Middle frontal gyrus (tissue), 1 donor: ENCODE data around the gene HPS5.

Source experiments
- DNase-seq: peaks from one replicate; pipeline ENCODE4 v3.0.0-alpha.2; 2015; ENCODE audit warnings: low spot score; ENCODE audit errors: extremely low spot score

HPS5 gene

GRCh38 chr11:18319914-18320313 is 2.0 kb downstream of the HPS5 start:
- no peak for DNase-seq

GRCh38 chr11:18317551-18317950 is 4.4 kb downstream of the HPS5 start:
- no peak for DNase-seq

DNA sequence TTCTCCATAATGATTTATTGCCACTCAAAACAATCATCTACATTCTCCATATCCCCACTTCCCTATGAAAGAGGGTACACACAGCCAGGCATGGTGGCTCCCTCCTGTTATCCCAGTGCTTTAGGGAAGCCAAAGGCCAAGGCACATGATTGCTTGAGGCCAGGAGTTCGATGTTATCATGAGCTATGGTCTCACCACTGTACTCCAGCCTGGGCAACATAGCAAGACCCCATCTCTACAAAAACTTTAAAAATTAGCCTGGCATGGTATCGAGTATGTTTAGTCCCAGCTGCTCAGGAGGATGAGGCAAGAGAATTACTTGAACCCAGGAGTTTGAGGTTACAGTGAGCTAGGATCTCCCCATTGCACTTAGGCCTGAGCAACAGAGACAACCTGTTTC is 6.0 kb downstream of the HPS5 start:
- no peak for DNase-seq

- no peak for DNase-seq
Measured at GRCh38 chr11:18314784-18315523, 7.0 kb downstream of the HPS5 start.

DNA sequence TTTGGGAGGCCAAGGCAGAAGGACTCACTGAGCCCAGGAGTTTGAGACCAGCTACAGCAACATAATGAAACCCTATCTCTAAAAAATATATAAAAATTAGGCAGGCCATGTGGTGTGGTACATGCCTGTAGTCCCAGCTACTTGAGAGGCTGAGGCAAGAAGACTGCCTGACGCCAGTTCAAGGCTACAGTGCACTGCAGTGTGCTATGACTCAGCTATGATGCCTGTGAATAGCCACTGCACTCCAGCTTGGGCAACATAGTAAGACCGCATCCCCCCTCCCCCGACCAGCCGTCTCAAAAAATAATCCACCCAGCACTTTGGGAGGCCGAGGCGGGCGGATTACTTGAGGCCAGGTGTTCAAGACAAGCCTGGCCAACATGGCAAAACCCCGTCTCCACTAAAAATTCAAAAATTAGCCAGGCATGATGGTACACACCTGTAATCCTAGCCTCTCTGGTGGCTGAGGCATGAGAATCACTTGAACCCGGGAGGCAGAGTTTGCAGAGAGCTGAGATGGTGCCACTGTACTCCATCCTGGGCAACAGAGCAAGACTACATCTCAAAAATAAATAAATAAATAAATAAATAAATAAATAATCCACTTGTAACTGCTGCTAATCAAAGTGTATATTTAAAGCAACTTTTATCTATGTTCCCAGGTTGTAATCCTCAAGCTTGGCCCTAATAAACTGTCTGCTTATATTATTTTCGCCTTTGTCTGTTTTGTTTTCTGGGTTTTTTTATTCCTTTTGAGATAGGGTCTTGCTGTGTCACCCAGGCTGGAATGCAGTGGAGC is 7.8 kb downstream of the HPS5 start:
- DNase-seq: no peak

DNA sequence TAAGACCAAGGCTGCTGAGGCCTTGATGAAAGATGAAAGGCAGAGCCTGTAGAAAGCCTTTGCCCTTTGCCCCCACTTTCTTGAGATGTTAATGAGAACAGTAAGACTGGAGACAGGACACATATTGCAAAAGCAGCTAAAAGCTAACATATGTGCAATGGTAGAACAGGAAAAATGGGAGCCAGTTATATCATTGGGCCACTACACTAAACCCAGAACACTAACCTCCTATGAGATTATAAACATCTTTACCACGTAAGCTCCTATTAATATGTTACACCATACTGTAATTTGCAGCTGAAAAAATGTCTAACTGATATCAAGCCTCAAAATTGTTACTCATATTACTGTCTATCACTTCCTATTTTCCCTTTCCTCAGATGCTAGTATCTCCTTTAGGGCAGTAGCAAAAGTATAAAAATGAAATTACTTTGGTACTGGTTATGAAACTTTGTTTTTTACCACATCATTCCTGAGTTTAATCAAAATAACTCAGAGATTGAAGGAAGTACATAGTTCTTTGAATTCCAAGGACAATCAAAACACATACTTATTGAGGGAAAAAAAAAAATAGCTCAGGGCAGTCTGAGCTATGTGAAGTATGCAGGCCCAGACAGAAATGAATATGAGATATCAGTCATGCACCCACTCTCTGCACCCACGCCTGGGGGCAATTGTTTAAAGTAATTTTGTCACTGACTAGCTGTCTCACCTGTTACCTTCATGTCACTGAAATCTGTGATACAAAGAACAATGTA is 9.1 kb downstream of the HPS5 start:
- DNase-seq: no peak

DNA sequence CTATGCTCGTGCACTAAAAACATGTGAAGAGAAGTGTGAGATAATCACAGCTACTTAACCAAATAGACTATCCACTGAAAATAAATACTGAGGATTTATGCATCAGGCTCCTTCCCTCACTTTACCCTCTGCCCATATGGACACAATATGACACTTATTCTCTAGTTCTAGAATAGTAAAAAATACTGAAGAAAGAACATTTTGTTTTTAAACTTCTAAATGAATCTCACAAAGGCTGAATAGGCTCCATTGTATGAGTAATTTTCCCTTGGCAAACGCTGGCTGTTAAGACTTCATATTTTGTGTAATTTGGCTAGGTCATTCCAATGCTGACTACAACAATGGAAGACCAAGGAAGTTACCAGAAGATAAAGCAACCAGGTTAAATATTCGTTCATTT is 9.9 kb downstream of the HPS5 start:
- DNase-seq: no peak

GRCh38 chr11:18310800-18311340 is 11.1 kb downstream of the HPS5 start:
- DNase-seq: no peak

- DNase-seq: no peak
Measured at GRCh38 chr11:18309691-18310090, 12.2 kb downstream of the HPS5 start.

DNA sequence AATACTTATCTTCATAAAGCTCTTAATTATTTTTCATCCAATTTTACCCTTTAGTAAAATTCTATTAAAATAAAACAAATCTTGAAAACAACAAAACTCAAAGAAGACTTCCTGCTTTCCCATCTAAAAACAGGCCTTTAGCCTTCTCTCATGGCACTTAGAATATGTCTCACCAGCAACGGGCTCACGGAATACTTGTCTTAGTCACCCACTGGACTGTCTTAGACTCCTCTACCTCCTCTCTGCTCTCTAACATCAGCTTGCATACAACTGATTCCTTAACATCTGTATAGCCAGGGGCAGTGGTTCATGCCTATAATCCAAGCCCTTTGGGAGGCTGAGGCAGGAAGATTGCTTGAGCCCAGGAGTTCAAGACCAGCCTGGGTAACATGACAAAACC is 13.7 kb downstream of the HPS5 start:
- DNase-seq: no peak

DNA sequence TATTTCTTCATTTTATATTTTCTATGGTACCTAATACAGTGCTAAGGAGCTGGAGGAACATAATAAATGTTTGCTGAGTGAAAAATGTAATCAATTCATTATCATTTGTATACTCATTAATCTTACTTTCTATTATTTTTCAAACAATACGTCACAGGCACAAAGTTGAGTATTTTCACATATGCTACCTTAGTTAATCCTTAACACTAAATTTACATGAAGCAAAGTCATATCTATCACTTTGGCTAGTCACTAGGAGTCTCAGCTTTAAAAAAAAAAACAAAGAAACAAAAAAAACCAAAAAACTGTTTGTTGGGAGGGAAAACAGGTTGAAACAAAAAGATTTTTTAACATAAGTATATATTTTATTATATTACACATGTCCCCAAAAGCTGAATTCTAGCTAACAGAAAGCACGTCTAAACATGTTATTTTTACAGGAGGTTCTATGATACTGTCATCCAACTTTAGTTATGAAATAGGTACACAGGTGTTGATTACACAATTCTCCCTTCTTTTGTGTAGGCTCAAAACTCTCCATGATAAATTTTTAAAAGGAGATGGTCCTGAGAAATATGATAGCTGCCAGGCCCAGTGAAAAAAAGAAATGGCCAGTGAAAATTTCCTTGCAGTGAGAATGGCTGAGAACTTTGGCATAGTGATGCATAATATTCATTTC is 14.3 kb downstream of the HPS5 start:
- no peak for DNase-seq

GRCh38 chr11:18304745-18305144 is 17.2 kb downstream of the HPS5 start:
- no peak for DNase-seq

GRCh38 chr11:18299721-18300120 is 22.2 kb downstream of the HPS5 start:
- no peak for DNase-seq

DNA sequence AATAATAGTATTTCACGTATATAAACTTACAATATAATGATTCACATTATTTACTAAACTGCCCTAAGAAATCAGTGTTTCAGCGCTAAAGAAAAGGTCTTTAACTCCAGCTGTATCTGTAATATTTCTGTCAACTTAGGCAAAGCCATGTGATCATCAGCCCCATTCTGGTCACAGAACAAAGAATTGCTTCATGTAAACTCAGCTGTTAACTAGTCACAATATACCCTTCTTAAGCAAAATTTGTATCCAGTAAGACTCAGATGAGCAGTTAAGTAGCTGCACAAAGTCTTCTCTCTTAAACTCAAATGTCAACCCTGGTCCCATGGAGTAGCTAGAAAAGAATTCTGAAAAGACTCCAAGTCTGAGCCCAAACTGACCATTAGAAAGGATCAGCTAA is 26.6 kb downstream of the HPS5 start:
- no peak for DNase-seq

GRCh38 chr11:18294862-18295261 is 27.1 kb downstream of the HPS5 start:
- no peak for DNase-seq

DNA sequence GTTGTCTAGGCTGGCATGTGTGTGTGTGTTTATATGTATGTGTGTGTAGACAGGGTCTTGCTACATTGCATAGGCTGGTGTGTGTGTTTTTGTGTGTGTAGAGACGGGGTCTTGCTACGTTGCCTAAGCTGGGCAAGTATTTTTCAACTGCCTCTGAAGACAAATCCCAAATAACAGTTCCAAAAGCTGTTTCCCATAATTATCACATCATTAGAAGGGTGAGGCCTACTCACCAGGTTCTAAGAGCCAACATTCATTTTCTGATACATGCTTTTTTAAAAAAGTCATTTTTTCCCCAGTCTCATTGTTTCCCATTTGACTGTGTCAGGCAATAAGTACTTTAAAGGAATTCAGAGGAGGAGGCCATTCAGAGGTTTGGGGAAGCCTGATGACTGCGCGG is 33.0 kb downstream of the HPS5 start:
- DNase-seq: no peak

DNA sequence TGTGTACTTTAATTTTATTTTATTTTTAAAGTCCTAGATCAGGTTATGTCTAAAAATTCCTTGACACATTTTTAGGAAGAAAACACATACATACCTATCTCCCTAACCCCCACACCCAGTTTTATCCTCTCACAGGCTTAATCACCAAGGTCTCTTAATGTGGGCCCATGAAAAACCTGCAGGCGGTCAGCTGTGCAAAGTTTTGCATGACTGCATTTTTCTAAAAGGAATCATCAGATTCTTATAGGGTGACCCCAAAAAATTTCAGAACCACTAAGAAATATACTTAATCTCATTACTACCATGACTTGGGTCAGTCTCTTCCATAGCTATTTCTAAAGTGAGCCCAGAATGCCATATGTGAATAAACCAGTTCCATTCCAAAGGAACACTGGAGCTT is 36.1 kb downstream of the HPS5 start:
- no peak for DNase-seq

- no peak for DNase-seq
Measured at GRCh38 chr11:18282626-18283025, 39.3 kb downstream of the HPS5 start.

GRCh38 chr11:18280438-18281045 is 41.4 kb downstream of the HPS5 start:
- DNase-seq: no peak

GRCh38 chr11:18277565-18278271 is 44.2 kb downstream of the HPS5 start:
- no peak for DNase-seq
